HG02938 (cell line): ENCODE data around the gene ITFG1.

ENCODE experiments used
- ATAC-seq: cut with Tn5 transposase; IDR thresholded peaks from one replicate; pipeline ENCODE4 v1.9.1; 2021; ENCODE audit warnings: mild to moderate bottlenecking, moderate library complexity; ENCODE audit not compliant: unreplicated experiment

The ITFG1 gene

DNA sequence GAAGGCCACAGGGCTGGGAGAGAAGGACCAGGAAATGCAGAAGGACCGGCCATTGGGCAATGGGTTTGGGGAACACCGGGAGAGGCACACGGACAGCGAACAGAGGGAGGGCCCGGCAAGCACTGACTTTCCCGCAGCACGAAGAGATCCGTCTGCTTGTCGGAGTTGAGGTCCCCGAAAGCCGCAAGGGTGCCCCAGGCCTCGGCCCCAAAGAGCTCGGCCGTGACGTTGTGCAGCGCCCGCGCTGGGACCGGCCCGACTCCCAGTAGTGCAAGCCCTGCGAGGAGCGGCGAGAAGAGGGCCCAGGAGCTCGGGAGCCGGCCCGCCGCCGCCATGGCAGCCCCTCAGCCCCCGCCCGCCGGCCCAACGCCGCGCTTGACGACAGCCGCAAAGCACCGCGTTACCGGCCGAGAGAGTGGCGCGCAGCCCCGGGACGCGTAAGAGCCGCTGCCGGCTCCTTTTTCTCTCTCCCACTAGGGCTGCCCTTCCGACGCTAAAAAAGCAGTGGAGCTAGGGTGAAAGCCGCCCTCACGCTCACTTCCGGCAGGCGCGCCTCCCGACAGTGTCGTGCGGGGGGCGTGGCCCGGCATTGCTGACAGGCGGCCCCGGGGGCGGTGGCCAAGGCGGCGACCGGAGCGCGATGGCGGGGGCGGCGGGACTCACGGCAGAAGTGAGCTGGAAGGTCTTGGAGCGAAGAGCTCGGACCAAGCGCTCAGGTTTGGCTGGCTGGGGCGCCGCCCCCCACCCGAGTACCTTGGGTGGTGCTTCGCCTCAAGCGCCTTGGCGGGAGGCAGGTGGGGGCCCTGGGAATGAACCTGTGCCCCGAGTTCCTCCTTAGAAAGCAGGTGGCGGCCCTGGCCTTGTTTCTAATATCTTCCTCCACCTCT lies at the start of gene ITFG1, which contains the start of gene PHKB:
Gene ITFG1 (minus strand): TSS at position 353 of the 887 bp plus-strand sequence. CDS start 18 bp downstream, at position 335.
Gene PHKB (plus strand): TSS at position 621 of the 887 bp plus-strand sequence. CDS start 20 bp downstream, at position 641.
- ATAC-seq: peak; percentile 78

GRCh38 chr16:47507701-47508100 lies 46.8 kb upstream of the ITFG1 start:
- no peak for ATAC-seq

GRCh38 chr16:47506800-47507199 lies 45.9 kb upstream of the ITFG1 start:
- no peak for ATAC-seq

DNA sequence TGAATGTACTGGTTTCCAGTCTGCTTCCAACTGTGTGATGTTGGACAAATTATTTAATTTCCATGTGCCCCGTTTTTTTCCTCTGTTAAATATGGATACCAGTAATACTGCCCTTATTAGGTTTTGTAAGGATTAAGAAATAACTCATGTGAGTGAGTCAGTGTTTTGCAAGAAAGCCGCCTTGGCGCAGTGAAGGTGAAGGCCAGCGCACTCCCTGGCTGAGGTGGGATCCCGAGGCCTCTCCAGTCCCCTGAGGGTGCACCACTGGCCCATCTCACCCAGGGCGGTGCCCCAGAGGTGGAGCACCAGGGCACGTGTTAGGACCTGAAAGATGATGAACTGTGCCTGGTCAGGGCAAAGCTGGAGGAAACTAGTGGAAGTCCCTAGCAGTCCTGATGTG lies 43.7 kb upstream of the ITFG1 start:
- no peak for ATAC-seq

- no peak for ATAC-seq
Observed at GRCh38 chr16:47503936-47504335, 43.1 kb upstream of the ITFG1 start.

GRCh38 chr16:47499700-47500264 lies 38.9 kb upstream of the ITFG1 start:
- no peak for ATAC-seq

DNA sequence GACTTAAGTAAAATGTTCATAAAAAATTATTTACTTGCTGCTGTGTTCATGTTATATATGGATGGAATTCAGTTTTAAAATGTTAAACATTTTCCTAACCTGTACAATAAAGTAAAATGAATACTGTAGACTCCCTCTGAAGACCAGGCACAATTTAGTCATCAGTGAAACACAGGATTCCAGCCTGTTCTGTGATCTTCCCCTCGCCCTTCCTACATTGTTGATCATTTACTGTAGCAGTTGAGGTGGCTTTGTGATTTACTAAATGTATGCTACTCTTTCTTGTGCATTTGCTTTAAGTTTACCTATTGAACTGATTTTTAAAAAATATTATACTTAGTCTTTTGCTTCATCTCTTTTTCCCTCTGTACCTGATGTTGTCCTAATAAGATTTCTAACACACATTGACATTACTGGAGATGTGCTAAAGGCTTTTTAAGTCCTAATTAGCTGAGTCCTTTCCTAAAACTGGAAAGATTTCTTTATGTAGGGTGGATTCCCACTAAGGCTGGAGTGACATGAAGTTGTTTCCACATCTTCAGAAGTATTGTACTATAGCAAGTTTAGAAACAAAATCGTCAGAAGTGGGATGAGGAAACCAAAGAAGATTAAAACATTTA lies 38.3 kb upstream of the ITFG1 start:
- ATAC-seq: no peak

- ATAC-seq: peak; percentile 66
Observed at GRCh38 chr16:47493381-47494337, 32.8 kb upstream of the ITFG1 start.

GRCh38 chr16:47492428-47493377 lies 31.8 kb upstream of the ITFG1 start:
- ATAC-seq: peak; percentile 64

DNA sequence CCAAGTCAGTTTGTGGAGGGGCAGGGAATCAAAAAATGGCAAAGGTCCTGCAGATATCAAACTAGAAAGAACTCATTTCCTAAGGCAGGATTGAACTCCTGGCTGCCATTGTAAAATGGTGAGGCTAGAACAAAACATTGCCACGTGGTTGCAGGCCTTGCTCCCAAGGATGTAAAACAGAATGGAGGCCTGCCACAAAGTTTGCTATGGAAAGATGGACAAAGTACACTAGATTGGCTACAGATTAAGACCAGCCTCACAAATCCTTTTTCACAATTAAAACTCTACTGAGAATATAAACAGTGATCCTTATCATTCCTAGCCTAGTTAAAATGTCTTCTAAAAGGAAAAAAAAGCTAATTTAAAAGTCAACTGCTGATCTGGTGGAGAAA lies 31.2 kb upstream of the ITFG1 start:
- ATAC-seq: no peak

DNA sequence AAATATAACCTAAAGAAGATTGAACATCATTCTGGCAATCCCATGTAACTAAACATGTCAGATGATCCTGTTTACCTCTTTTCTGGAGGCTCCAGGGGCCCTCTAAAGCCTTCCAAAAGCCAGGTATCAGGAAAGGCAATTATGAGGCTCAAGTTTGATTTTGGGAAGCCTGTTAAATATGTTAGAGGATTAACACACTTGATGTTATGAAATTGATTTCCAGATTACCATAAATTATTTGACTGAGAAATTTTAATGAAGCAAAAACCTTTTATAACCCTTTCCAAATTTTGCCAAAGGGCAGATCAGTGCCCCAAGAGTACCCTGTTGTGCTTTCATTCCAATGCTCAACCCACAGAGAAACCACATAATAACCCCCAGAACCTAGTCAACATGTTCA lies 29.6 kb upstream of the ITFG1 start:
- no peak for ATAC-seq

DNA sequence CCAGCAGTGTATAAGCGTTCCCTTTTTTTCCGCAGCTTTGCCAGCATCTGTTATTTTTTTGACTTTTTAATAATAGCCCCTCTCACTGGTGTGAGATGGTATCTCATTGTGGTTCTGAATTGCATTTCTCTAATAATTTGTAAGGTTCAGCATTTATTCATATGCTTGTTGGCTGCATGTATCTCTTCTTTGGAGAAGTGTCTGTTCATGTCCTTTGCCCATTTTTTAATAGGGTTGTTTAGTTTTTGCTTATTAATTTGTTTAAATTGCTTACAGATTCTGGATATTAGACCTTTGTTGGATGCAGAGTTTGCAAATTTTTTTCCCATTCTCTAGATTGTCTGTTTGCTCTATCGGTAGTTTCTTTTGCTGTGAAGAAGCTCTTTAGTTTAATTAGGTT lies 27.2 kb upstream of the ITFG1 start:
- ATAC-seq: no peak

DNA sequence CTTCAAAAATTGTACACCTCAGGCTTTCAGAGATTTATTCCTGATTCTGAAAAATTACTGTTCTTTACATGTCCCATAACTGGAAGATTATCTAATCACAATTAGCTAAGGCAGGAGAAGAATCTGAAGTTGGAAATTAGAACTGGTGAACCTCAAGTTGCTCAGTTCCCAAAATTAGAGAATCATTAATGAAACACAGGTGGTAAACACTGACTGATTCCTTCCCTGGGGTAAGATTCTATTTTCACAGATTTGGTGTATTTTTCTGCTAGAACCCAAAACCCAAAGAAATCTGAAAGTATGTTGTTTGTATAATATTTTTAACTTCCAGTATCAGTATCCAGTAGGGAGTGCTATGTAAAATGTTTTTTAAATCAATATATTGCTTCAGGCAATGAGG lies 26.0 kb upstream of the ITFG1 start:
- no peak for ATAC-seq

DNA sequence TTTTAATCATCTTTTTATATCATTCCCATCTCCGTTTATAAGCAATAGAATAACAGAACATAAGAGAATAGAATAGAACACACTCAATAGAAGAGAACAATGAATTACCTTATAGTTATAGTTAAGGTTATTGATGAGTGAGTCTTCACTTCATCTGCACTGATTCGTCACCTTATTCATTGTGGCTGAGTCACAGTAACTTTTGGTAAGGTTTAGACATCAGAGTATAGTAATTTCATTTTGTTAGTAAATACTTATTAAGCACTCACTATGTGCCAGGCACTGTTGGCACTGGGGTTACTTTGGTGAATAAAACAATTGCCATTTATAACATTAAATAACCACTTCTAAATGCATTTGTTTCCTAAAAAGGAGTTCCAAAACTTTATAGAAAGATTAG lies 22.8 kb upstream of the ITFG1 start:
- no peak for ATAC-seq

DNA sequence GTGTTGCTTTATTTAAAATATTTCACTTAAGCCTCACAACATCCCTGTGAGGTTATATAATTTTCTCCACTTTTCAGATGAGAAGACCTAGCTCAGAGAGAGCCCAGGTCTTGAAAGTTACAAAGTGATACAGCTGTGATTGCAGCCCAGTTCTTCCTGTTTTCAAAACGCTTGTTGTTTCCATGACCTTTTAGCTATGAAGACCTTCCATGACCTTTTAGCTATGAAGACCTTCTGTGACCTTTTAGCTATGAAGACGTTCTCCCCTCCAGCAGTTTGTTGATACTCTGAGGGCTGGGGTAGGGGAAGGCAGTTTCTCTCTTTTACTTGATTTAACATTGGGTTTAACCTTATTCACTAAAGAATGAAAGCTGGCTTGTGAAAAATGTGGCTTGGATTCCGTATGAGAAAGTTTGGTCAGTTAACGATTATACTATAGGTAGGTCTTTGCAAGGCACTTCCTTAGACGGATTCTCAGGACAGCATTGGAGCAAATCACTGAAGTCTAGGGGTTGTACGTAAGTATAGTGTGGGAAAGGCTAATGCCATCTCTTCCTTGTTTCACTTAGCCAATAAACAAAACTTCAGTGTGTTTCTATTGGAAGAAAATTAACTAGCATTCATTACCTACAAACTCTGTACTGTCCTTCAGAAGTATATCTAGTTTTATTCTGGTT lies 21.0 kb upstream of the ITFG1 start:
- no peak for ATAC-seq

DNA sequence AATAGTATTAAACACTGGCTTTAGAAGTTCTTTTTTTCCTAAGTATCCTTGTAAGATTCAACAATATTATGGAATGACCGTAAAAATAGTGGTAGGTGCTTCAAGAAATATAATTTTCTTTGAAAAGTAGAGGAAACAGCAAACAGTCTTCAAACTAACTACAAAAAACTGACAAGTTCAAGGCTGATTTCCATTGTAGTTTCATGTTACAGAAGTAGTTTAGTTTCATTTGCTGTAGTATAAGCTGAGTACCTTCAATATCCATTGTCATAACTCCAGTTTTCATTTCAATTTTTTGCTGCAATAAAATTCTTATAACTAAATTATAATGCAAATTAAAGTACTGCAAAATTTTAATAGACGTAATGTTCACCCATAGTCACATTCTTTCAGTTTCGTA lies 19.5 kb upstream of the ITFG1 start:
- ATAC-seq: no peak

GRCh38 chr16:47477679-47478078 lies 16.8 kb upstream of the ITFG1 start:
- ATAC-seq: no peak

- no peak for ATAC-seq
Observed at GRCh38 chr16:47476654-47477345, 15.9 kb upstream of the ITFG1 start.
